ENCODE data around the gene ARID1B. TPM values are rescaled to one million over a fixed set of nuclear protein-coding genes. Genes with fewer than 3 reads are reported as not detected.
A peak's percentile ranks its signal among the peaks of the same experiment; 100 is the strongest.

ARID1B gene
- polyA plus RNA-seq, 5 donors, result 76.6 to 100 (median 83.2) TPM

DNA sequence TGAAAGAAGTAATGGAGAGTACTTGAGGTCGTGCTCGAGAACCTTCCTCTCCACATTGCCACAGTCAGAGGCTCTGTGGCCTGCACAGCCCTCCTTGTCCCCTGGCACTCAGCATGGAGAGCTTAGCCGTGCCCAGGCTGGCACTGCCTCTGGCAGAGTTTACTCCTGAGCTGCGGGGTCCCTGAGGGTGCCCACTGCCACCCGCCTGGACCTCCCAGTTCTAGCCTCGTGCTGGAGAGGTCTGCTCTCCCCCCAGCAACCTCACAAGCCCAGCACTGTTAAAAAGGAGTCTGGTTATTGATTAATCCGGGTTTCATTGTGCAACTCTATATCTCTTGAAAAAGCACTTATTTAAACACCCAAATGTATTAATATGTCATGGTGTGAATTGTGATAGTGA is 319.3 kb downstream of the ARID1B start:
- peak in 1 of 2 donors; percentile 51 for DNase-seq

DNA sequence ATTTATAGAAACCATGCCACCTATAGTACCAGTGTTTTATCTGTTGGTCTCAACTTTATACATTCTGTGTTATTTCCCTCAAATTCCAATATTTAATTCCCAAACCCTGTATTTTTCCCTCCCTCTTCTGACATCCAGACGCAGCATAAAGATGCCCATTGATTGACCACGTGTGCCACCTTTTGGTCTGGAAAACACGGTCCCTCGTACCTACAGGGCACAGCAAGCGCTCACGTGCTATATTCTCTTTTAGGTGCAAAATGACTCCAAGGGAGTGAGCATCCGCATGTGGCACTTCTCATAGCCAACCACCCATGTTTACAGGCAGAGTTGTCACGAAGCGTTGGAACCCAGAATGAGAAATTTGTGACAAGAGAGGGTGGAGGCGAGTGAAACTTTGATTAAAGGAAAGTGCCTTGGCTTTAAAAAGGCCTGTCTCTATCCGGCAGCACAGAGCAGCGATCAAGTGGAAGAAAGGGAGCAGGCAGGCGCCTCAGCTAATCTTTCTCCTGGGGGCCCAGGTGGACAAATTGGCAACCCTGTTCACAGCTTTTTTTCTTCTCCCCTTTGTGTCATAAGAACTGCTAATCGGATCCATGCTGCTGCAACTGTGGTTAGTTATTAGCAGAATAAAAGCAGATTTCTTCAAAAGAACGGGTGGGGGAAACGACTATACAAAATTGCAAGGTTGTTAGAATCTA is 320.2 kb downstream of the ARID1B start:
- DNase-seq, result no peak

DNA sequence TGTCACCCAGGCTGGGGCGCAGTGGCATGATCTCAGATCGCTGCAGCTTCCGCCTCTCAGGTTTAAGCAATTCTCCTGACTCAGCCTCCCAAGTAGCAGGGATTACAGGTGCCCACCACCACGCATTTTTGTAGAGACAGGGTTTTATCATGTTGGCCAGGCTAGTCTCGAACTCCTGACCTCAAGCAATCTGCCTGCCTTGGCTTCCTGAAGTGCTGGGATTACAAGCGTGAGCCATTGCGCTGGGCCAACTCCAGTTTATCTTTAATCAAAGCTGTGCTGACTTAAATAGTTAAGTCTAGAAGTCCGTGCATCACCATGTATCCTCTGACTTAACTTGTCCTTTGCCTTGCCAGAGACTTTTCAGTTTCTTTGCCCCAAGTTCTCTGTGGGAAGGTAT is 321.8 kb downstream of the ARID1B start:
- no peak for DNase-seq

DNA sequence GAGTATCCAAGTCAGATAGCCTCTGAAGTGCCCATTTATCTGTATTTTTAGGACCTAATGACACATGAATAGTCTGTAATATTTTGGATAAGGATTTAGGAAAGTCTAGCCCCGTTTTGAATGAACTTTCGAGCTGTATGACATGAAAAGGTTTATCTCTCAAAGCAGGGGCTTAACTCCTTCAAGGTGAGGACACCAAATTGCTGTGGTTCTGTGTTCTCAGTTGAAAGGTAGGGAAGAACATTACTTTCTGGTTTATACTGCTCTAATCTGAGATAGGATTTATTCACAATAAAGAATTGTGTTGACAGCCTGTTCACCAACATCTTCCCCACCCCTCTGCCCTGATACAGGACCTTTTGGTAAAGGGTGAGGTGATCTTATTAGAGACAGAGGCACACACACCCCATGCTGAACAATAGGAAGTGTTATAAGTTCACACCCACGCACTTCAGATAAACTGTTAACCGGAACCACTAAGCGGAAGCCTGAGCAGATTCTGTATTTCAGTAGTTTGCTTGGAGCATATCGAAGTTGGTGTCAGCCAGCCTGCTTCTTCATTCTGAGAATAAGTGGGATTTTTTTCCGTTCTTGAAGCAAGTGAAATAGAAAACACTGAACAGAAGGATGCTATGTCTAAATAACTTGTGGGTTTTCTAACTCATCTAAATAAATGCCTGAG is 322.9 kb downstream of the ARID1B start:
- DNase-seq, result no peak

DNA sequence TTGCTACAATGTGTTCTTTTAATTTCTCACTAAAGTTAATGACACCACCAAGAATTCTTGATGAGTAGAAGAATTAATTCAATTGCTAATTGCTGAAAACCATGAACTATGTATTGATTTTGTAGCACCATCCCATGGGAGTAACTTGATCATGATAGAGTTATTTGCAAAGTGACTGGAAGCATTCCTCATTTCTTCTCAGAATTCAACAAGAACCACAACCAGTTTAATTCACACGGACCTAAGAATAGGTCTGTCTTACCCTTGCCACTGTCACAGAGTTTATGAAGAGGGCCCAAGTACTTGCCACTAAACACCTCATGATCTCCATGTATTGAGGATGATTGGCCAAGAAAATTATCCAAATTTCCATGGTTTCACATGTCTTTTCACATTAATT is 324.0 kb downstream of the ARID1B start:
- DNase-seq, result no peak

DNA sequence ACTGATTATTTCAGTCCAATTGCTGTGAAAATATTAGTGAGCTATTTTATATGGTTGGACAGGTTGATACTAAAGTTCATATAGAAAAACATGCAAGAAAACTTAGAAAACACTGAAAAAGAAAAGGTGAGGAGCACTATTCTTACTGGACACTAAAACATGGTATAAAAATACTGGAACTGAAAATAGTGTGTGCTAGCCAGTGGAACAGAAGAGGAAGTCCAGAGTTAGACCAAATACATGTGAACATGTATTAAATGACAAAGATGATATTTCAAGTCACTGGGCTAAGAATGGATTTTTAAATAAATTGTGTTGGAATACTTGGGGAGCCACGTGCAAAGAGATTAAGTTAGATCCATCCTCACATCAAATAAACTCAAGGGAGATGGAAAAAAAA is 327.6 kb downstream of the ARID1B start:
- no peak for DNase-seq

DNA sequence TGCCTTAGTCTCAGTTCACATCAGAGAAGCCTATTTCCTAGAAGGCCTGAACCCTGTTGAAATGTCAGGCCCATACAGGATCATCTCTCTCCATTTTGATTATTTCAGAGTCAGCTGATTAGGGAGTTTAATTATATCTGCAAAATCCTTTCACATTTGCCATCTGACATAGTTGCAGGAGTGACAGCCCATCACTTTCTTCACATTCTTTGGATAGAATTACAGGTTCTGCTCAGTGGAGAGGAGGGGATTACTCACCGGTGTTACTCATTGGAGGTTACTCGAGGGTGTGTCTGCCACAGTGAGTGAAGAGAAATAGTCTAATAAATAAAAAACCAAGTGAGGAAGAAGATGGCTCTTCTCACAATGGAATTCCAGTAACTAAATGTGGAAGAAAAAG is 329.3 kb downstream of the ARID1B start:
- no peak for DNase-seq

DNA sequence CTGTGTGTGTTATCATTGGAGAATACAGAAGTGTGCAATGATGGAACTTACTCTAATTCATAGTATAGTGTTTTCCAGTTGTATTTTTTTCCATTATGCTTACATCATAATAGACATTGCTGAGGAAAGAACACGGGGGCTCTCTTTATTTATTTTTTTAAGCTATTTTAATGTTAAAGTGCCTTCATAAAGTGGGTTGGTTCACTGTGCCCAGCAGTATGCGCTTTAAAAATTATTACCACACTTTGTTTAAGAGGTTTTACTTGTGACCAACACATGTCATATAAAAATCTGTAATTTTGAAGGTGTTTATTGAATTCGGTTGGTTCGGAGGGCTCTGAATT is 330.4 kb downstream of the ARID1B start:
- DNase-seq, result no peak

DNA sequence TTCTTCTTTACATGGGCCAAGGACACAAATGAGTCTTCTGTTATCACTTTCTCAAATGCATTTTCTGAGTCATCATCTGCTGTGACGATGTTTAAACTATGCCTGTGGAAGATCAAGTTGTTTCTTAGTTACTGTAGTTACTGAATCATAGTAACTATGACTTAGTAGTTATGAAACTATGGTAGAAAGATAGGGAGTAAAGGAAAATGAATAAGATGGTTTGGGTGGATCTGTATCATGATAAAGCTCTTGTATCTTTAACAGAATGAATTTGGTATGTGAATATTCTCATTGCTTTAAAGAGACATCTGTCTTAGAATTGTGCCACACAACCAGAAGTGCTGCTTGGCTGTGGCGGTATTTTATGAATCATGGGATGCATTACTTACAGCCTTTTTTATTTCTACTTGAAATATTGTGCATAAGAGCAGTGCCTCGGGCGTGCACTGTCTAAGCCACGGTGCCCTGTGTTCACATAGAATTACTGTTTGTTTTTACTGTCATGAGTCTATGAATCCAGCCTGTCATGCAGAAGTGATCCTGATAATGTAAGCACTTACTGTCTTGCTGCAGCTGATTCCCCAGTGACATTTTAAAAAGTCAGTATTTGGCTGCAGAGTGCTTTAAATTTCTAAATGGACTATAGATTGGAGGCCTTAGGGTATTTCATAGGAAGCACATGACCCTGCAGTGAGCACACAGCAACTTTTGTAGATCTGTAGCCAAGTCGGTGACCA is 330.9 kb downstream of the ARID1B start:
- no peak for DNase-seq

DNA sequence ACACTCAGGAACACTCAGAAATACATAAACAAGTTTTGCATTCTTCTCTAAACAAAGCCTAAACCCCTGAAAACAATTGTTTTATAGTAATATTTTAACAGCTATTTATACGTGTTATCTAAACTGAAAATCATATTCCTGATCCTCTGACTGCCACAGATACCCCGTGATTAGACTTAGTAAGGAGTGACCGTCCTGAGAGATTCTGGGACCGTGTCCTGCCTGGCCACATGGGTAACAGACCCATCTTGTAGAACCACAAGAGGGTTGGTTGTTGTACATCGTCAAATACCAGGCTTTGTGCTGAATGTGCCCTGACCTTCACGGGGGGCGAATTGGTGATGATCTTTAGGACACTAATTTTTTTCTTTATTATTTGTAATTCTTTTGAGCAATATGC is 331.7 kb downstream of the ARID1B start:
- no peak for DNase-seq

DNA sequence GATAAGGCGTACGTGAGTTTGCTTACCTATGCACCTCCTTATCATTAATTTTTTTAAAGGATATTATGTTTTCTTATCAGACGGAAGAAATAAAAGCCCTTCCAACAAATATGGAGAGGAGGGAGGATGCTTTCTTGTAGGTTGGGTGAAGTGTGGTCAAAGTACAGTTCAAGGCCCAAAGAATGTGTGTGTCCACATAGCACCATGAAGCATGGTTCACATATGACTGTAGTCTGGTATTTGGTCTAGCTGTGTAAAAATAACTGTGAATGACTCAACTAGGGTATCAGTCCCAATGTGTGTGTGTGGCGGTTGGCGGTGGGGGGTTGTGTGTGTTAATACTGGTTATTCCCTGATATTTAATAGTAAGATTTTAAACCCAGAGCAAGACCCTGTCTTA is 333.4 kb downstream of the ARID1B start:
- DNase-seq, result no peak

DNA sequence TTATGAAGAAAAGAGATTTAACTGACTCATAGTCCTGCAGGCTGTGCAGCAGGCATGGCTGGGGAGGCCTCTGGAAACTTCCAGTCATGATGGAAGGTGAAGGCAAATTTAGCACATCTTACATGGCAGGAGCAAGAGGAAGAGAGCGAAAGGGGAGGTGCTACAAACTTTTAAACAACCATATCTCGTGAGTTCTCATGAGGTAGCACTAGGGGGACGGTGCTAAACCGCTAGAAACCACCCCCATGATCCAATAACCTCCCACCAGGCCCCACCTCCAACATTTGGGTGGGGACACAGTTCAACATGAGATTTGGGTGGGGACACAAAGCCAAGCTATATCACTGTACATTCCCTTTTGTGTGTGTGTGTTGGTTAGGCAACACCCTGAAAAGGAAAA is 336.2 kb downstream of the ARID1B start:
- DNase-seq, result no peak

DNA sequence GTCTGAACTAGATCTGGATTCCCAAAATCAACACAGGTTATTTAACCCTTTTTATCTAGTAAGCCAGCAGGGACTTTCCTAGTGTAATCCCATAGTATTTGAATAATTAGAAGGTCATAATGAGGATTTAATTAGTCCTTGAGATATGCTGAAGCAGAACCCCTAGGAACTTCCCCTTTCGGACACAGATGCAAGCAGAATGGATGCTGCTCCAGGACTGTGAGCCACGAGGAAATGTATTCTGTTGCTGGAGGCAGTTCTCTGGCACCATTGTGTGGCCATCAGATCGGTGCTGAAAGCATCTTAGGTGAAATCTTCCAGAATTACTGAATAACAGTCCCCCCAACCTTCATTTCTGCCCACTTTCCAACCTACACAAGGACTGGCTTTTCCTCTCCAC is 339.2 kb downstream of the ARID1B start:
- no peak for DNase-seq

DNA sequence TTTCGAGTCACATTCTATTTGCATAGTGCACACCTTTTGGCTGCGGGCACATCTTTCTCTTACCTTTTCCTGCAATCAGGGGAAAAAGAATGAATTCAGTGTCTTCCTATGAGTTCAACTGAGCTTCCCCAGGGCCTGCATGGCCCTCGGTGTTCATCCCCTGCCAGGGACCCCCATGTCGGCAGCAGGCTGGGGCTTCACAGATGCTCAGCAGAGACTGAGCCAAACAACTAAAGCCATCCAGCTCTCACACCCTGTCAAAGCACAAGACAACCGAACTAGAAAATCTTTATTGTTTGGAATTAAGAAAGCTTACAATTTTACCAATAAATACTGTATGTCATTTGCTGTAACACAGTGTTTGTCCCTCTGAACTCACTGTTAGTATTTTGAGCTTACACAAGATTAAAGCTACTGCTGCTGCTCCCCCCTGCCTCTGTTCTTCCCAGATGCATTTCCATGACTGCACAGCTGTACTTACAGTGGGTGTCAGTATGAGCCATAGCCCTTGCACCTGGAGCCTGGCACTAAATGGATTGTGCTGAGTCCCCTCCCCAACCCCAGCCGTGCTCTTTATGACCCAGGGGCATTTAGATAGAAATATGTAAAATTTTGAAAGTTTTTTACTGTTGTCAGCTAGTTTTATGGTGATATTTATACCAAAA is 340.4 kb downstream of the ARID1B start:
- no peak for DNase-seq

DNA sequence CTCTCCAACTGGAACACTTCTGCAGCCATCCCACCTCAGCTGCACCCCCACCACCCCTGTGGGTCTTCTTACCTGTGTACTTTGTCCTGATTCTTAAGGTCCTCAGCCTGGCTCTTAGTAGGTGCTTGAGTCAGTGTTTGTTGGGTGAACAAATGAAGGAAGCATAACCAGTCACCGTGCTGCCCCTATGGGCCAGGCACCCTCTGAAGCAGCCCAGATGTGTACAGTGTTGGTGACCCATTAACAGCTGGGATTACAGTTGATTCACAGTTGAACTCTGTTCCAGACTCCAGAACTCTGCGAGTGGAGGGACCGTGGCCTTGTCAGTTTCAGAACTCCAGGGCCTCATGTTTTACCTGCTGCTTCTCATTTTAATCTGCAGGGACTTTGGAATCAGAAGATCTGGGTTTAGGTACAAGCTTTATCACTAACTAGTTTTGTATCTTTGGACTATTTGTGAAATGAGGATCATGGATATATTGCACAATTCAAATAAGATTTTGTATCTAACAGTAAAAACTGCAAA is 342.4 kb downstream of the ARID1B start:
- DNase-seq, result no peak

DNA sequence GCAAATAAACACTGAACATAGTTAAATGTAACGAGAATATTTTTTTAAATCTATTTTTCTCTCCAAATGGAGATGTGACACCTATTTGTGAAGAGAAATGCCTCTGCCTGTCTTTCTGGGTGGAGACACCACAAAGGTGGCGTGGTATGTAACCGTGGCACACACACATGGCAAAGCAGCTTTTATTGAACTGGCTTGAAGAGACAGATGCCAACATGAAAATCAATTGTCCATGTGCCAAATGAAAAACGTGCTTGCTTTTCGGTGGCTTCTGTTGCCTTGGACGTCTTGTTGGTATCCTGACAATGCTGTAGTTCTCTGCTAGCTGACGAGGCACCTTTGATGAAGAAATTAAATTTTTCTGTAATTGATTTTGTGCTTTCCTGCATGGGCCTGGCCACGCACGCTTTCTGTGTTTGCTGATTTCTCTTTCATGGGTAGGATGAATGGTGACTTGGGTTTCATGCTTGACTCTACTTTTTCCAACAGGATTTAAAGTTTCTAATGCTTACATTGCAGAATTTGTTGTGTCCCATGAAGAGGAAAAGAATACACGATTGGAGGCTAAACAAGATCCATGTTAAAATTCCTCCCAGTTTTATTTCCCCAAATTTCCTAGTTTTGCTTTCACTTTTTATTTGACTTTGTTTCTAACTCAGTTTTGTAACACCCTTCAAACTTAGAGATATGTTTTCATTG is 343.5 kb downstream of the ARID1B start:
- no peak for DNase-seq

DNA sequence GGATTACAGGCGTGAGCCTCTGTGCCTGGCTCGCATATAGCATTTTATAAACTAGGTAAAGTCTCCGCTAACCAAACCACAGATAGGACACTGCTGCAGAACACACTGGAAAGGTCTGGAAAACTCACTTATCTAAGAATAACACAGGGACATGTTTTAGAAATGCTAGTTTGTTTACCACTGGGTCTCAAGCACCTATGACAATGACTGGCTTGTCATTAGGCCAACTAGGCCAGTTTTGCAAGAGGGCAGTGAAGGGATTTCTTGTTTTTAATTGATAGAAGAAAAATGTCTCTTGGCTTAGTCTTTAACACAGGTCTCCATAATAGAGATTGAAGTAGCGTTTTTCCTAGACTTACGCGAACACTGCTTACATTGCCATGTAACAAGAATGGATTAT is 344.7 kb downstream of the ARID1B start:
- DNase-seq, result no peak

DNA sequence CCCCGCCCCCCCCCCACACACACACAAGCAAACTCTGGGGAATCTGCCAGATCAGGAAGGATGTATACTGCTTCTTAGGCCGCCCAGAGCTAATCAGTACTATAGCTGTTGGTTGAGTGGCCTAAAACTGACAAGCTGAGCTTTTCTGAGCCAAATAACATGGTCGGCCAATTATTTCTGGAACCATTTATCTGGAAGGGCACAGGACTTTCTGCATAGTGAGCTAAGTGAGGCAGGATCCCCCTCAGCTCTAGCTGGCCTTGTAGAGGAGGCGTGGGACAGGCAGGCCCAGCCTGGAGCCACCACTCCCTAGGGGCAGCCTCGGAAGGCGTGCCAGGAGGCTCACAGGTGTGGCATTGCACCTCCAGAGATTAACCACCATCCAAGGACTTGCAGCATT is 346.1 kb downstream of the ARID1B start:
- peak; percentile 65 to 71 for DNase-seq

DNA sequence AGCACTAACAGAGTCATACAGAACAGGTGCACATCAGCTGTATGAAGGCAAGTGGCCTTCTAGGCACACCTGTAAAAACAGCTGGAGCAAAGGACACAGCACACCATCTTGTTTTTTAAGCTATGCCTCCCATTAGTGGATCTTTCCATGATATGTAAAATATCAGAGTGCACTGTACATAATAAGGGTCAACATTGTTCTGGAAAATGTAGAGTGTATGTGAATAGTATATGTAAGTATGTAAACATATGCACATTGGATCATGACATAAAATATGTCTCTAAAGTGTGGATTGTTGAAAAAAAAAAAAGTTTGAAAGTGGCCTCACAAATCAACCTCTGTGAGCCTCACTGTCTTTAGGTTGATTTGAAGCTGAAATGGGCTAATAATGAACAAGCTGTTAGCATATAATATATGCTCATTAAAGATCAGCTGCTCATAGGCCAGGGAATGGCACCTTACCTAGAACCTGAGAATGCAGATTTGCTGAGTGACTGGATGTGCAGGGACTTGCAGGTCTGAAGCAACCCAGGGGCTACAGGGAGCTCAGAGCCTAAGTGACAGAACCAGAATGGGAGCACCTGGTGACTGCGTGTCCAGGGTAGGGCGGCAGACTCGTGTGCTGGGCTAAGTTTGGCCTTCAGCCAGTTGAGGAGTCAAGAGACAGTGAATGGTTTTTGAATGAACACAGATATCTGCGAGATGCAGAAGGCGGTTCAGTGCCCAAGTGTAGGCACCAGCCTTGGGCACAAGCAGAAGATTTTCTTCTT is 347.5 kb downstream of the ARID1B start:
- DNase-seq, result no peak

DNA sequence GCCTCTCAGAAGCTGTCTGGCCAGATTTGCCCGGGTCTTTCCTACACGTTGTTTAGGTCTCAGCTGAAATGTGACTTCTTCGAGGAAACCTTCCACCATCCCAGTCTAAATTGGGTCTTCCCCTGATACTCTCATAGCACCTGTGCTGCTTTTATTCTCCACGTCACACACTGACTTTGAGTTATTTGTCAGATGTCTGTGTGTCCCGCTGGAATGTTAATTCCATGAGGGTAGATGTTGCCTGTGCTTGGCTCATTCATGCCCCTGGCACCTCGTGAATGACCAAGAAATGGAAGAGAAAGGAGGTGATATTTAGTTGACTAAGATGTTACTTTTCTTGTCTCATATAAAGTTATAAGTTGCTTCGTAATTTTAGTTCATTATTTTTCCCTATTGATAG is 348.4 kb downstream of the ARID1B start:
- DNase-seq, result no peak

All from right lung (tissue), 5 donors.